Activated gamma-delta T cell treated with Interleukin-2 at 50 U/mL for 16 hours (primary cell): ENCODE data around the gene SYNE2.
"Not testable (repeated sequence)": the region's sequence is repeated elsewhere in the genome, so short reads cannot be mapped to it uniquely, and the experiment has no call there.

ENCODE experiments used
- DNase-seq: peaks from one replicate; pipeline ENCODE4 v3.0.0-alpha.2; 2020

SYNE2 gene

GRCh38 chr14:64197996-64198395 is 345.2 kb downstream of the SYNE2 start:
- no peak for DNase-seq

GRCh38 chr14:64198486-64198885 is 345.7 kb downstream of the SYNE2 start:
- DNase-seq: no peak

- DNase-seq: no peak
Observed at GRCh38 chr14:64200170-64200569, 347.4 kb downstream of the SYNE2 start.

- no peak for DNase-seq
Observed at GRCh38 chr14:64201296-64201695, 348.5 kb downstream of the SYNE2 start.

- DNase-seq: no peak
Observed at GRCh38 chr14:64201921-64202545, 349.2 kb downstream of the SYNE2 start.

GRCh38 chr14:64202716-64203115 is 349.9 kb downstream of the SYNE2 start:
- no peak for DNase-seq

- no peak for DNase-seq
Observed at GRCh38 chr14:64203366-64204006, 350.7 kb downstream of the SYNE2 start.

GRCh38 chr14:64208261-64208660 is 355.5 kb downstream of the SYNE2 start:
- DNase-seq: no peak

GRCh38 chr14:64208981-64209380 is 356.2 kb downstream of the SYNE2 start:
- DNase-seq: no peak

- no peak for DNase-seq
Observed at GRCh38 chr14:64209444-64210131, 356.8 kb downstream of the SYNE2 start.

- no peak for DNase-seq
Observed at GRCh38 chr14:64210216-64210615, 357.4 kb downstream of the SYNE2 start.

- DNase-seq: not testable (repeated sequence)
Observed at GRCh38 chr14:64210912-64211311, 358.1 kb downstream of the SYNE2 start.

- DNase-seq: no peak
Observed at GRCh38 chr14:64212666-64213065, 359.9 kb downstream of the SYNE2 start.

- no peak for DNase-seq
Observed at GRCh38 chr14:64213086-64213485, 360.3 kb downstream of the SYNE2 start.

- DNase-seq: no peak
Observed at GRCh38 chr14:64213853-64214570, 361.2 kb downstream of the SYNE2 start.

- no peak for DNase-seq
Observed at GRCh38 chr14:64215274-64215673, 362.5 kb downstream of the SYNE2 start.

GRCh38 chr14:64215978-64216377 is 363.2 kb downstream of the SYNE2 start:
- DNase-seq: no peak

GRCh38 chr14:64217308-64217707 is 364.5 kb downstream of the SYNE2 start:
- DNase-seq: no peak

- DNase-seq: no peak
Observed at GRCh38 chr14:64217834-64218233, 365.0 kb downstream of the SYNE2 start.

- DNase-seq: no peak
Observed at GRCh38 chr14:64218344-64219240, 365.8 kb downstream of the SYNE2 start.

- no peak for DNase-seq
Observed at GRCh38 chr14:64220056-64220455, 367.3 kb downstream of the SYNE2 start.

- no peak for DNase-seq
Observed at GRCh38 chr14:64220466-64220865, 367.7 kb downstream of the SYNE2 start.
